Fibroblast of the aortic adventitia (primary cell): ENCODE data around the gene C12orf43. TPM values are rescaled to one million over a fixed set of nuclear protein-coding genes. Genes with fewer than 3 reads are reported as not detected.

Experiments used
- DNase-seq: peaks from one replicate; pipeline ENCODE4 v3.0.0-alpha.2; 2010; ENCODE audit warnings: low read depth
- H3K4me3 ChIP-seq: 2 replicates; pipeline ENCODE4 v1.5.1; 2011; ENCODE audit warnings: low read depth, mild to moderate bottlenecking, control low read depth, low read length, moderate library complexity
- total RNA-seq: library from RNA; depleted of rRNA; stranded (reverse); fragments of >200 nt; gene quantifications from 2 replicates; pipeline ENCODE4 v1.2.3, GENCODE V29; 2012; ENCODE audit warnings: low replicate concordance
- TF ChIP-seq, protein P1 (sequence below): IDR thresholded peaks from 2 replicates; pipeline ENCODE4 v1.5.1; 2011; ENCODE audit warnings: mild to moderate bottlenecking, low read length, control low read depth, inconsistent platforms; ENCODE audit not compliant: insufficient read depth

The C12orf43 gene
- total RNA-seq, 1 donor: 12.7 TPM

DNA sequence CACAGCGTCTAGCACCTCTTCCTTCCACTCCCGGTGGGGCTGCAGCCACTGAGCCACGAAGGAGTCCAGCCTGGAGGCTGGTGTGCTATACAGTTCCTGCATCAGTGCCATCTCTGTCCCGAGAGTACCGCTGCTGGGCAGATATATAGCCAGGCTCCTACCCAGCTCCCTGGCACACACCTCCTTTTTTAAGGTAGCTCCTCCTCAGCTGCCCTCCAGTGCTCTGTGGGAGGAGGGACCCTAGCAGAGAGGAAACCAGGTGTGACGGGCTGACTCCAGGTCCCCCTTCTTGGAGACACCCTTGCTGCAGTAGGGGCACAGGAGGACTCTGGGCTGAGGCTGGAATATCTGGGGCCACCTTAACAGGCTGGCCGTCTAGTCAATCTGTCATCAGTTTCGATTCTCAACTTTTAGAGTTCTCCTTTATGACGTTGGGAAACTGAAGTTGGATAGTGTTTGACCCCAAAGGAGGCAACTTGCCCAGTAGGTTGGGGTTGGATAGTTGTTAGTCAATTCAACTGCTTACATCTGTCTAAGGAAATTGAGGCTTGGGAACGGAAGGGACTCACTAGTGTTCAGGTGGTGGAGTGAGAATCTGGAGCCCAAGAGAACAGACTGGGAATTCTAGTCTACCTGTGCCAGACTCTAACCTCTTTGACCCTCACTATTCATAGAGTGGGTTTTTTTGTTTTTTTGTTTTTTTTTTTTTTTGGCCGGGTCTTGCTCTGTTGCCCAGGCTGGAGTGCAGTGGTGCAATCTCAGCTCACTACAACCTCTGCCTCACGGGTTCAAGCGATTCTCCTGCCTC is 22.8 kb upstream of the C12orf43 start, which contains the start of gene OASL:
TSS of gene OASL (minus strand) at position 386 of the 808 bp plus-strand sequence. CDS start at position 111, 275 bp downstream.
- DNase-seq: peak; percentile 43
- TF ChIP-seq, protein P1, sequence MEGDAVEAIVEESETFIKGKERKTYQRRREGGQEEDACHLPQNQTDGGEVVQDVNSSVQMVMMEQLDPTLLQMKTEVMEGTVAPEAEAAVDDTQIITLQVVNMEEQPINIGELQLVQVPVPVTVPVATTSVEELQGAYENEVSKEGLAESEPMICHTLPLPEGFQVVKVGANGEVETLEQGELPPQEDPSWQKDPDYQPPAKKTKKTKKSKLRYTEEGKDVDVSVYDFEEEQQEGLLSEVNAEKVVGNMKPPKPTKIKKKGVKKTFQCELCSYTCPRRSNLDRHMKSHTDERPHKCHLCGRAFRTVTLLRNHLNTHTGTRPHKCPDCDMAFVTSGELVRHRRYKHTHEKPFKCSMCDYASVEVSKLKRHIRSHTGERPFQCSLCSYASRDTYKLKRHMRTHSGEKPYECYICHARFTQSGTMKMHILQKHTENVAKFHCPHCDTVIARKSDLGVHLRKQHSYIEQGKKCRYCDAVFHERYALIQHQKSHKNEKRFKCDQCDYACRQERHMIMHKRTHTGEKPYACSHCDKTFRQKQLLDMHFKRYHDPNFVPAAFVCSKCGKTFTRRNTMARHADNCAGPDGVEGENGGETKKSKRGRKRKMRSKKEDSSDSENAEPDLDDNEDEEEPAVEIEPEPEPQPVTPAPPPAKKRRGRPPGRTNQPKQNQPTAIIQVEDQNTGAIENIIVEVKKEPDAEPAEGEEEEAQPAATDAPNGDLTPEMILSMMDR: no peak
- peak within 1 kb of the TSS; percentile 45 for H3K4me3 ChIP-seq

DNA sequence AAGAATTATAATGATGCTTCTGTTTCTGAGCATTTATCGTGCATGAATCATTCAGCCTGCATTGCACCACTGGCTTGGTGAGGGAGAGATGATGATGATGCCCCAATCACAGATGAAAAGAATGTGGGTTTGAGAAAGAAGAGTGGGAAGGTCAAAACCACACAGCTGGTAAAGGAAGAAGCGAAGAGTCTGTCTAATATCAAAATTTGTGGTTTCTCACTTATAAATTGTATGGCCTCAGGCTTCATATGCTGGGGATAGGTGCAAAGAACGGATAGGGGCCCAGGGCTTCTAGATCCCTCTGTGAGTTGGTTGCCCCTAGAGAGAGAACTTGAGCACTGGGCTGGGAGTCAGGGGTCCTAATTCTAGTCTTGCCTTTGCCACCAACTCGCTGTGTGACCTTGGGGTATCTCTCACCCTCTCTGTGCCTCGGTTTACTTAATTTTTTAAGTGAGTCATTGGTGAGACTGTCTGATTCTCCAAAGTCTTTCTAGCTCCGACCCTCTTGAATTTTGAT is 20.6 kb upstream of the C12orf43 start:
- TF ChIP-seq, protein P1: no peak
- no peak overlapping the region for H3K4me3 ChIP-seq
- peak; percentile 43 for DNase-seq

DNA sequence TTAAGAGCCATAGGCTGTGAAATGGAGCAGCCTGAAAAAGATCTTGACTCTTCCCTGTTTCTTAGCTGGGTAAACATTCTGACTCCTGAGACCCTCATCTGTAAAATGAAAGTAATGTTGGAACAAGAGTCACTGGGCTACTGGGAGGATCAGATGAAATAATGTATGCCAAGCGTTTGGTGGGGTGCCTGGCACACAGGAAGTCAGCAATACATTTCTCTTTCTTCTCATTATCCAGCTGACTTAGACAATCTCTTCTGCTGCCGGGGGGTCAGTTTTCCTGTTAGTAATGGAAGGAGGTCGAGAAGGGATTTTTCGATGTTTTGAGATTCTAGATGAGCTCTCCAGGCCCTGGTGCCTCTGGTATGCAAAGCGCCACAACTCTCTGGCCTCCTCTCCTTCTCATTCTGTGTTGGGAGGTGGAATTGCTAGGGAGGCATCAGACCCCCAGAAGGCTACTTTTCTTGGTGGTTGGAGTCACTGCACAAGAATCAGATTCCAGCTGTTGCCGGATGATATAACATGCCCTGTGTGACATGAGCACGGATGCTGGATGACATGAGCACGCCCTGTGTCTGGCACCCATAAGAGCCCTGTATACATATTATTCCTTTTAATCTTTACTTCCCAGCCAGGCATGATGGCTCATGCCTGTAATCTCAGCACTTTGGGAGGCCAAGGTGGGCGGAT is 18.5 kb upstream of the C12orf43 start:
- no peak overlapping the region for H3K4me3 ChIP-seq
- DNase-seq: no peak
- TF ChIP-seq, protein P1: no peak

DNA sequence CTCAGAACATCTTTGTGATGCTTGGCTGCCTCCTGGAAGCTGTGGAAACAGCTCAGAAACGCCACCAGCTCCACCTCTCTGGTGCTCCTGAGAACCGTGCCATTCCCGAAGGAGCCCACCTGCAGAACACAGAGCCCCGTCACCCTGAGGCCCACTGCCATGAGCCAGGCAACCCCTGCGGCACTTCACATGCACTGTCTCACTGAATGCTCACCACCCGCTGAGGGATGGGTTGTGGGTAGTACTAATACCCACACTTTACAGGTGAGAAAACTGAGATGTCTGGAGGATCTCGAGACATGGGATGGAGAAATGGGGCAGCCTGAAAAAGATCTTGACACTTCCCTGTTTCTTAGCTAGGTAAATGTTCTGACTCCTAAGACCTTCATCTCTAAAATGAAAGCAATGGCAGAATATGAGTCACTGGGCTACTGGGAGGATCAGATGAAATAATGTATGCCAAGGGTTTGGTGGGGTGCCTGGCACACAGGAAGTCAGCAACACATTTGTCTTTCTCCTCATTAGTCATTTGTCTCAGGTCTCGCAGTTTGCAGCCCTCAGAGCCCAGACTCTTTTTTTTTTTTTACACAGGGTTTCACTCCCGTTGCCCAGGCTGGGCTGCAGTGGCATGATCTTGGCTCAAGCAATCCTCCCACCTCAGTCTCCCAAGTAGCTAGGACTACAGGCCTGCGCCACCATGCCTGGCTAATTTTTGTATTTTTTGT is 17.5 kb upstream of the C12orf43 start:
- DNase-seq: peak; percentile 17
- H3K4me3 ChIP-seq: no peak overlapping the region
- TF ChIP-seq, protein P1: no peak

DNA sequence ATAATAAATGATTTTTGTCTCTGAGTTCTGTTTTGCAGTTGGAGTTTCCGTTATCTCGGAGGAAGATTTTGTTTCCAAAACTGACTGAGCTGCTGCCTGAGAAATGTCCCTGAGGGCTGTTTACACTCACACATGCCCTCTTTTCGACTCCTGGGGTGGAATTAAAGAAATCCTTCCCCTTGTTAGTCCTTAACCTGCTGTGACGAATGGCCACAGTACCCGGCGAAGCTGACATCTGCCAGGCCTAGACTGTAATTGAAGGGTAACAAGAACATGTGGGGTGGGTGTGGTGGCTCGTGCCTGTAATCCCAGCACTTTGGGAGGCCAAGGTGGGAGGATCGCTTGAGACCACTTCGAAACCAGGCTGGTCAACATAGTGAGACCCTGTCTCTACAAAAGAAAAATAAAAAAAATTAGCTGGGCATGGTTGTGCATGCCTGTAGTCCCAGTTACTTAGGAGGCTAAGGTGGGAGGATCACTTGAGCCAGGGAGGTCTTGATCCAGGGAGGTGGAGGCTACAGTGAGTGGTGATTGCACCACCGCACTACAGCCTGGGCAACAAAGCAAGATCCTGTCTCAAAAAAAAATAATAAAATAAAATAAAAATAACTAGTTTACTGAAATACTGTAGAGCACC is 14.4 kb upstream of the C12orf43 start:
- no peak for DNase-seq
- no peak overlapping the region for H3K4me3 ChIP-seq
- TF ChIP-seq, protein P1: no peak
